Measurements from ENCODE around the gene RERE.
"Not testable (repeated sequence)": the region's sequence is repeated elsewhere in the genome, so short reads cannot be mapped to it uniquely, and the experiment has no call there.

RERE gene

GRCh38 chr1:8598783-8599182, 218.7 kb downstream of the RERE start:
- no peak for DNase-seq

- peak; percentile 63 for DNase-seq
Observed at GRCh38 chr1:8598060-8598724, 219.2 kb downstream of the RERE start.

- no peak for DNase-seq
Observed at GRCh38 chr1:8597455-8597854, 220.0 kb downstream of the RERE start.

- no peak for DNase-seq
Observed at GRCh38 chr1:8595941-8596340, 221.5 kb downstream of the RERE start.

GRCh38 chr1:8595332-8595731, 222.1 kb downstream of the RERE start:
- no peak for DNase-seq

GRCh38 chr1:8593292-8593691, 224.1 kb downstream of the RERE start:
- not testable (repeated sequence) for DNase-seq

- DNase-seq, result no peak
Observed at GRCh38 chr1:8591569-8591968, 225.9 kb downstream of the RERE start.

- no peak for DNase-seq
Observed at GRCh38 chr1:8590721-8591351, 226.6 kb downstream of the RERE start.

GRCh38 chr1:8589571-8589970, 227.9 kb downstream of the RERE start:
- DNase-seq, result no peak

- DNase-seq, result no peak
Observed at GRCh38 chr1:8587784-8588183, 229.7 kb downstream of the RERE start.

- no peak for DNase-seq
Observed at GRCh38 chr1:8586438-8586837, 231.0 kb downstream of the RERE start.

- DNase-seq, result no peak
Observed at GRCh38 chr1:8584316-8584715, 233.1 kb downstream of the RERE start.

GRCh38 chr1:8583031-8583430, 234.4 kb downstream of the RERE start:
- no peak for DNase-seq

- no peak for DNase-seq
Observed at GRCh38 chr1:8580566-8580965, 236.9 kb downstream of the RERE start.

- no peak for DNase-seq
Observed at GRCh38 chr1:8578936-8579335, 238.5 kb downstream of the RERE start.

- DNase-seq, result no peak
Observed at GRCh38 chr1:8578132-8578877, 239.1 kb downstream of the RERE start.

GRCh38 chr1:8574985-8575384, 242.5 kb downstream of the RERE start:
- no peak for DNase-seq

GRCh38 chr1:8572106-8572505, 245.3 kb downstream of the RERE start:
- no peak for DNase-seq

GRCh38 chr1:8571200-8571984, 246.0 kb downstream of the RERE start:
- no peak for DNase-seq

GRCh38 chr1:8570465-8570864, 247.0 kb downstream of the RERE start:
- DNase-seq, result no peak

GRCh38 chr1:8569242-8569641, 248.2 kb downstream of the RERE start:
- no peak for DNase-seq

- DNase-seq, result no peak
Observed at GRCh38 chr1:8568837-8569236, 248.6 kb downstream of the RERE start.

- no peak for DNase-seq
Observed at GRCh38 chr1:8567146-8567545, 250.3 kb downstream of the RERE start.

Measured in NCI-H1694 (cell line).